GM21786 (cell line): ENCODE data around the gene NTHL1.

Experiments
- ATAC-seq: cut with Tn5 transposase; IDR thresholded peaks from one replicate; pipeline ENCODE4 v1.9.1; 2021; ENCODE audit not compliant: unreplicated experiment

Gene NTHL1

DNA sequence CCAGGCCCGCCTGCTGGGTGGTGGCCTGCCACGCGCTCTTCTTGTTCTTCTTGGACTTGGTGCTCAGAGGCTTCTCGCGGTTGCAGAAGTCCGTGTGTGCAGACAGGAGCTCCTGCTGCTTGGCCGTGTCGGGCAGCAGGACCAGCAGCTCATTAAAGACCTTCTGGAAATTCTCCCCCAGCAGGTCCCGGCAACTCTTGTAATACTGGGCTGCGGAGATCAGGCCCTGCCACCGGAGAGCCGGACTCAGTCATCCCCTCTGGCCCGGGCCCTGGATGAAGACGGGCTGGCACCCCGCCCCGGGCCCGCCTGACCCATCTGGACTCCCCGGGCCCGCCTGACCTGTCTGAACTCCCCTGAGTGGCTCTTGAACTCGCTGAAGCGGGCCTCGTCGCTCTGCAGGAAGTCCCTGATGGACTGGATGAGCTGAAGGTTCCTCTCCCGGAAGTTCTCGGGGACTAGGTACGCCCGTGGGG, 49.2 kb downstream of the NTHL1 start:
- ATAC-seq, result no peak

- no peak for ATAC-seq
Measured at GRCh38 chr16:1997494-1998359, 49.9 kb downstream of the NTHL1 start.

GRCh38 chr16:1993731-1994131, 53.9 kb downstream of the NTHL1 start:
- ATAC-seq, result no peak

GRCh38 chr16:1992704-1993317, 54.8 kb downstream of the NTHL1 start:
- ATAC-seq, result no peak

DNA sequence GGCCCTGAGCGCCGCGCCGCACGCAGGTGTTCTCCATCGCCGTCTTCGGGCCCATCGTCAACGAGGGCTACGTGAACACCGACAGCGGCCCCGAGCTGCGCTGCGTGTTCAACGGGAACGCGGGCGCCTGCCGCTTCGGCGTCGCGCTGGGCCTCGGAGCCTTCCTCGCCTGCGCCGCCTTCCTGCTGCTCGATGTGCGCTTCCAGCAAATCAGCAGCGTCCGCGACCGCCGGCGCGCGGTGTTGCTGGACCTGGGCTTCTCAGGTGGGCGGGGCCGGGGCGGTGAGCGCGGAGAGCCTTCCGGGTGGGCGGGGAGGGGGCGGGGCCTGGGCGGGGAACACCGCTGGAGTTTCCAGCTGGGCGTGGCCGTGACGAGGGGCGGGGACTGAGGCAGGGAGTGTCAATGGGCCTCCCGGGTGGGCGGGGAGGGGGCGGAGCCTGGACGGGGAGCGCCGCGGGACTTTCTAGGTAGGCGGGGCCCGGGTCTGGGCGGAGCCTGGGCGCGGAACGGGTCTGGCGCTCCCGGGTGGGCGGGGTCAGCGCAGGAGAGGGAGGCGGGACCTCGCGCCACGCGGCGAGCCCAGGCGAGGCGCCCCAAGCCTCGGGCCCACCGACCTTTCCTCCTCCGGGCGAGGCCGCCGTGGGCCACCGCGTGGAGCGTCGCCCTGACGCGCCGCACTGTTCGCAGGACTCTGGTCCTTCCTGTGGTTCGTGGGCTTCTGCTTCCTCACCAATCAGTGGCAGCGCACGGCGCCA, 55.5 kb downstream of the NTHL1 start:
- ATAC-seq, result peak; percentile 44

DNA sequence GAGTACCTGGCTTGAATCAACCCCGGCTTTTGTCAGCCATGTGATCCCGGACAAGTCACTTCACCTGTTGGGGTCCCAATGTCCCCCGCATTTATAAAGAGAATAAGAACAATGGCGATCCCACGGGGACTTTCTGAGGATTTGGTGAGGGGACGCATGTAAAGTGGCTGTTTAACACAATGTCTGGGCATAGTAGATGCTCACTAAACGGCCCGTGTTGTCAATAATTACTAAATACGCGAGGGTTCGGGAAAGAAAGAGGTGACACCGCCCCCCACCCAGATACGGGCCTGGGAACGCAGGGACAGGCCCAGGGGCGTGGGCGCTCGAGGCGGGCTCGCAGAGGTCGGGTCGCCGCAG, 56.1 kb downstream of the NTHL1 start:
- no peak for ATAC-seq

GRCh38 chr16:1991135-1991551, 56.5 kb downstream of the NTHL1 start:
- no peak for ATAC-seq

DNA sequence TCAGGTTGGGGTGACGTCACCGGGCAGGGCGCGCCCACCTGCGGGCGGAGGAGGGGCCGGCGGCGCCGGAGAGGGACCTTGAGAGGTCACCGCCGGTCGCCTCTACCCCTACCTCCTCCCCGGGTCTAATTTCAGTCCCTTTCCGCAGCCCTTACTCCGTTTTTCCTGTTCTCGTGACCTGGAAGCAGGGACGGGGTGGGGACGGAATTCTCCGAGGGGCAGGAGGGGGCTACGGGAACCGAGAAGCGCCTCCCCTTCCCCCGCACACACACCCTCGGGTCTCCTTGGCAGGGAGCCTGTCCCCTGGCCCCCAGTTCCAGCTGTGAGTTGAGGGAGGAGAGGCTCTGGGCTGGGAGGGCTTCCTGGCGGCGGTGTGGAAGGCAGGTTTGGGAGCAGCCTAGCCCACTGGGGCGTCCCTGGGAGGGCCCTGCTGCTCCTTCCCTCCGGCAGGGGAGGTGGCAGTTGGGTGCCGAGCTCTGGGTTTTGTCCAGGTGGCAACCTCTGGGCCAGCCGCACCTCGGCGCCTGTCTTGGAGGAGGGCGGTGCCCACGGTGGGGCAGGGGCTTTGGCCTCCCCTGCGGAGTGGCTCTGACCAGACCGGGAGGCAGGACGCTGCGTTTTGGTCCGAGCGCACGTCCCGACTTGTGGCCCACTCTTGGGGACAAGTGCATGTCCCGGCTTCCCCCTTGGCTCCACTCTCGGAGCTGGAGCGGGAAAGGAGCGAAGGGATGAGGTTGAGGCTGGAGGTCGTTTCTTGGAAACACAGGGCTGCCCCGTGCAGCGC, 57.1 kb downstream of the NTHL1 start:
- ATAC-seq, result no peak

DNA sequence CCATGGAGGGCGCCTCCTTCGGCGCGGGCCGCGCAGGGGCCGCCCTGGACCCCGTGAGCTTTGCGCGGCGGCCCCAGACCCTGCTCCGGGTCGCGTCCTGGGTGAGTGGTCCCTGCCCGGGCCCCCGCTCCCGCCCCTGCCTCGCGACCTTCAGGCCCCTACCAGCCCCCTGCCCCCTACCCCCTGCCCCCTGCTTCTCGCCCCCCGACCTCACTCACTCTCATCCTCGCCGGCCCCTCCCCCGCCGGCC, 57.6 kb downstream of the NTHL1 start:
- ATAC-seq, result no peak
